GM11168 (cell line): Measurements from ENCODE around the gene ECE1.

Experiments
- in situ Hi-C: fragments of 300-500 bp; cut with MboI; formaldehyde crosslinking; loops from one replicate; pipeline ENCODE4 v1.12.0; 2022; ENCODE audit warnings: low sequenced_read_pairs; ENCODE audit not compliant: unreplicated experiment

The ECE1 gene

GRCh38 chr1:21257431-21258135, 32.7 kb downstream of the ECE1 start:
- in situ Hi-C loops: loop anchor here (5.0 kb wide), 1 partner anchor 110 kb away; no protein-coding TSS in a partner anchor

DNA sequence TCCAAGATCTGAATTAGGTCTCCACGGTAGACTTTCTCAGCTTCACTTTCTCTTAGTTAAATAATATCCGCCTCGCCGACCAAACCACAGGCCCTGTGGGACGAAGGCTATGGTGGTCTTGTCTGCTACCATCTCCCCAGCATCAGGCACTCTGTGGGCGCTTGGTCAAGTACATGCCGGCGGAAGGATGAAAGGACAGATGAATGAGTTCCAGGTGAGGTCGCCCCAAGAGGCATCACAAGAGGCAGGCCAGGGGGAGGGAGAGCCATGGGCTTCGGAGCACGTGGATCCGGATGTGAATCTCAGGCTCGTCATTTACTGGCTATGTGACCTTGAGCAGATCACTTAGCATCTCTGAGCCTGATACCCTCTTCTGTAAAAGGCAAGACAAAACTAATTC, 33.5 kb downstream of the ECE1 start:
- in situ Hi-C loops: loop anchor here (5.0 kb wide), 1 partner anchor 111 kb away; no protein-coding TSS in a partner anchor

- in situ Hi-C loops: loop anchor here (5.0 kb wide), 1 partner anchor 111 kb away; no protein-coding TSS in a partner anchor
Observed at GRCh38 chr1:21255943-21256320, 34.3 kb downstream of the ECE1 start.

DNA sequence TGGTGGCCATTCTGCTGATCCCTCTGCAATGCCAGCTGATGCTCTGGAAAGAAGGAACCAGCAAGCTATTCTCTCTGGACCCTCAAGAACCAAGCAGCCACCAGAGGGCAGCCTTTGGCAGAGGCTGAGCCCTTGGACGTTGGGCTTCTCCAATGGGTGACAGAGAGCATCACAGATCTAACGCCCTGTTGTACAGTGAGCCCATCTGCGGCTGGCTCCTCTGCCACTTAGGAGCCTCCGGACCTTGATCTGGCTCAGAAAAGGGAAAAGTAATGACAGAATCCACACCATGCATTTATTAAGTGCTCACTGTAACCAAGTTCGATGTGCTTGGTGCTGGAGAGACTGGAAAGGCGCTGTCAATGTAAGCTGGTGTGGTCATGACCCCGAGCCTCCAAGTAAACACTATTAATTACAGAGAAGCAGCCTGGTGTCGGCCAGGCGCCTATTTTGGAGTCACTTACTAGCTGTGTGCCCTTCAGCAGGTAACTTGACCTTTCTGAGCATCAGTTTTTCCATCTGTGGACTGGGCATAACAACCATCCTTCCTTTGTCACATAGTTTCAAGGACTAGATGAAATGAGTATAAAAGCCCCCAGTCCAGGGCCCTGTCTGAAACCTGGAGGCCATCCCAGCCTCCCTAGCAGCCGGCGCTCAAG, 34.9 kb downstream of the ECE1 start:
- in situ Hi-C loops: loop anchor here (5.0 kb wide), 1 partner anchor 112 kb away; no protein-coding TSS in a partner anchor

- in situ Hi-C loops: no loop called here
Observed at GRCh38 chr1:21254335-21254951, 35.8 kb downstream of the ECE1 start.

DNA sequence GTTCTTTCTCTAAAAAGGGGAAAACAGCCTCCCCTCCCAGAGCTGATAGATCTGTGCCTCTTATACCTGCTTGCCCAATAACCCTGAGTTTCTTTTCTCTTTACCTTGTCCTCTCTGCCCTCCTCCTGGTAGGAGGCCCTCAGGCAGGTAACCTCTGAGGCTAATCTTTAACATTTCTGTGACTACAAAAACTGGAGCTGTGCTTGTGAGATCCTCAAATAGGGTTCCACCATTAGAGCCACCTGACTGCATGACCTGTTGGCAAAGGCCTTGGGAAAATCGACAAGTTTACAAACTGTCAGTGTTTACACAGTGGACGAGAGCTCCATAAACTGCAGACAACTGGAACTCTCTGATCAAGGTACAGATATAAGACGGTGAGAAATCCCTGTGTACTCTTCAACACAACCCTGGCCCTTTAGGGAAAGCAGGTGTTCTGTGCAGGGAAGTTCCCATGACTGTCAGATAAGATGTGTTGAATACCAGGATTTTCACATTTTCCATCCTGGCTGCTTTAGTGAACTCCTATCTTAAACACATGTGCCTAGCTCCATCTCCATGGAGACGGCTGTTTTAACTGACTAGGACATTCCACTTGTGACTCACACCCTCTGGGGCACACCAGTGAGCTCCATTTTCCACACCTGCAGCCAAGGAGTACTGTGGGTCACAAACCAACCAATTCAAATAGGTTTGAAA, 38.3 kb downstream of the ECE1 start:
- in situ Hi-C loops: no loop called here

GRCh38 chr1:21249940-21250493, 40.2 kb downstream of the ECE1 start:
- in situ Hi-C loops: loop anchor here (25.0 kb wide), 2 partner anchors 387 to 687 kb away; partner anchors contain the start of gene HSPG2

DNA sequence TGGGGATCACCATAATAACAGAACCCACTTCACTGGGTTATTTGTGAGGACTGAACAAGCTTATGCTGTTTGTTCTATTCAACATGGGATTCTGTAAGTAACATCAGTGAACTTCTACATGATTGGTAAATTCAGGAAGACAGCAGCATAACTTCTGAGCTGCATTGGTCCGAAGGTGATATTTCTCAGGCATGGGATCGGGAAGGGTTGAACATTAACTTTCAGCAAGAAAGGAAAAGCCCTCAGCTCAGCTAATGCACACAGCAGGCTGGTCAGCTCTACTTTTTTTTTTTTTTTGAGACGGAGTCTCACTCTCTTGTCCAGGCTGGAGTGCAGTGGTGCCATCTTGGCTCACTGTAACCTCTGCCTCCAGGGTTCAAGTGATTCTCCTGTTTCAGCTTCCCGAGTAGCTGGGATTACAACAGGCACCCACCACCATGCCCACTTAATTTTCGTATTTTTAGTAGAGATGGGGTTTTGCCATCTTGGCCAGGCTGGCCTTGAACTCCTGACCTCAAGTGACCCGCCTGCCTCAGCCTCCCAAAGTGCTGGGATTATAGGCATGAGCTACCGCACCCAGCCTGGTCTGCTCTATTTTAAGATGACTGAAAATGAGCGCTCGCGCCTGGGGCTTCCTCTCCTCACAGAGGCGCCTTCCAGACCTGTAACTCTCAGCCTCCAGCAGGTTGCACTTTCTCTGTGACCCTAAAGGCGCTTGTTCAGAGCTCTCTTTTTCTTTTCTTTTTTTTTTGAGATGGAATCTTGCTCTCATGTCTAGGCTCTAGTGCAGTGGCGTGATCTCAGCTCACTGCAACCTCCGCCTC, 42.2 kb downstream of the ECE1 start:
- in situ Hi-C loops: loop anchor here (25.0 kb wide), 2 partner anchors 389 to 689 kb away; partner anchors contain the start of gene HSPG2

DNA sequence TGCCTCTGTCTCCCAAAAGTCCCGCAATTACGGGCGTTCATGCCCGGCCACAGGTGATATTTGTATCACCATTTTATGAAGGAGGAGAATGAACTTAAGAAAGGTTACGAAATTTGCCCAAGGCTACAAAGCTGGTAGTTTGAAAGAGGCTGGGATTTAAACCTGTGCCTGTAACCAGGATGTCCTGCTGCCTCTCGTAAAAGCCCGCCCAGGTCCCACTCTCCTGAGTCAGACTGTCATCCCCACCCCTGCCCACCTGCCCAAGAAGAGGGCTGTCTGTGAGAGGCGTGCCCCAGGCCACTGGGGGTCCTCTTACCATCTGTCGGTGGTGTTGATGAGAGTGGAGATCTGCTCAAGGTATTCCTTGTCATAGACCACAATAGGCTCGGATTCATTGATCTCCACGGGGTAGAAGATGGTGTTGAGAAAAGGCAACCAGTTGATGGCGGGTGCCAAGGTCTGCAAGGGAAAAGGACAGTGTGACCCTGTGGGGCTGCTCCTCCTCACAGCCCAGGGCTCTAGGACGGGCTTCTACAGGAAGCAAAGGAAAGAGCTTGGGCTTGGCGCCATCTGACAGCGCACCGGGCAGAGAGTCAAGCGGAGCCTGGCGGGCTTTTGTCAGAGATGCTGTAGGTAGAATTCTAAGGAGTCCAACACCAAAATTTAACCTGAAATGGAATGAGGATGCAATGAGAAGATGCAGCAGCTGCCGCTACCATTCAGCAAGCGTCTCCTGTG, 43.2 kb downstream of the ECE1 start:
- in situ Hi-C loops: loop anchor here (25.0 kb wide), 2 partner anchors 390 to 690 kb away; partner anchors contain the start of gene HSPG2

DNA sequence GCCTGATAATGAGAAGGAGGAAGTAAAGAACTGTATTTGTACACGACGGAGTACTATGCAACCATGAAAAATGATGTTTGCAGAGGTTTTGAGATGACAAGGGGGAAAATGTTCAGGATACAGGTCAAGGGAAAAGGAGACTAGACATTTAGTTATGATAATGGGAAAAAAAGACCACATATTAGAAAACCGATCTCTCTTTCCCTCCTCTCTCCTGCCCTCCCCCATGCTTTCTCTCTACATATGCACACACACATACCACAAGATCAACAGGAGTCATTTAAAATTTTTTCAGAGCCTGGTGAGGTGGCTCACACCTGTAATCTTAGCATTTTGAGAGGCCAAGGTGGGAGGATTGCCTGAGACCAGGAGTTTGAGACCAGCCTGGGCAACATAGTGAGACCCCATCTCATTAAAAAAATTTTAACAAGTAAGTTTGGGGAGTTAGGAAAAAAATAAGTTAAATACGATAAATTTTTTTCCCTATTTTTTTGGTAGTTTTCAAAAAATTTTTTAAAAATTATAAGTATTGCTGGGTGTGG, 44.5 kb downstream of the ECE1 start:
- in situ Hi-C loops: loop anchor here (25.0 kb wide), 2 partner anchors 392 to 692 kb away; partner anchors contain the start of gene HSPG2

DNA sequence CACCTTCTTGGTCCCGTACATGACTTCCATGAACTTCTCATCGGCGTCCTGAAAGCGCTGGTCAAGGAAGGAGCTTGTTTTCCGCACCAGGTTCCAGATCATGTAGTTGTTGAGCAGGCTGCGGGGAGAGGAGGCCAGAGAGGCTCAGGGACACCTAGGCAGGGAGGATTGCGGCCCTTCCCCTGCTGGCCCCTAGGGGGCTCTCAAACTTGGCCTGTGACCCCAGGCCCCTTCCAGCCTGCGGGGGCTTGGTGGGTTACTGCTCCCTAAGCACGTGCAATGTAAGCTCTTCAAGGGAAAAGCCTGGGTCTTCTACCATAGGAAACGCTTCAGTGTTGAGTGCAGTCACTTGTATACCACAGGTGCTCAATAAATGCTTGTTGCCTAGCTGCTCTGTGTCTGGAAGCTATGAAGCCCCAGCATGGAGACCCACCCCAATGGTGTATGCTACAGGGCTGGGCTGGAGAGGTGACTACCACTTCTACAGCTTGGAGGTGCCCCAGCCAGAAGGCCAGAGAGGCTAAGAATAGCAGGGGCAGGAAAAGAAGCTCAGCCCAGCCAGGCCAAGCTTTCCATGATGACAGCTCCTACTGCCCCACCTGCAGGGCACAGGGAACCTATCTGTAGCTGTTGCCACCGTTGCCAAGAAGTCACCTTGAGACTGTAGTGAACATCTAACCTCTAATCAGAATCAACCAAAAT, 45.1 kb downstream of the ECE1 start:
- in situ Hi-C loops: loop anchor here (25.0 kb wide), 2 partner anchors 392 to 692 kb away; partner anchors contain the start of gene HSPG2

DNA sequence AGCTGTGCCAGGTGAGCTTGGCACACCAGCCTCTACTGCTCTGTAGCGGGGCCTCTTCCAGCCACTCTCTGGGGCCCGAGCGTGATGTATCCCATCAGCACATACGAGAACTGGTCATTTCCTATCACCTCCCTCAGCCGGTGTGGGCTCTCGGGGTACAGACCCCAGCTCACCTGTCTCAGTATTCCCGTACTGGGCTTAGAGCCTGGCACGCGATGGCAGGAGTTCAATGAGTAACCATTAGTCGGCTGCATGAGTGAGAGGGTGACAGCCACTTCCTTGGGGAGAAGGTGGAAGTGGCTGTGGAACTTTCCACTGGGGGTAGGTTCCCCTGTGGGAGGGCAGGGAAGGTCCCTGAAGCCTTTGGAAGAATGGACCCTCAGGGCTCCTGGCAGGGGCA, 46.1 kb downstream of the ECE1 start:
- in situ Hi-C loops: loop anchor here (25.0 kb wide), 2 partner anchors 393 to 693 kb away; partner anchors contain the start of gene HSPG2

DNA sequence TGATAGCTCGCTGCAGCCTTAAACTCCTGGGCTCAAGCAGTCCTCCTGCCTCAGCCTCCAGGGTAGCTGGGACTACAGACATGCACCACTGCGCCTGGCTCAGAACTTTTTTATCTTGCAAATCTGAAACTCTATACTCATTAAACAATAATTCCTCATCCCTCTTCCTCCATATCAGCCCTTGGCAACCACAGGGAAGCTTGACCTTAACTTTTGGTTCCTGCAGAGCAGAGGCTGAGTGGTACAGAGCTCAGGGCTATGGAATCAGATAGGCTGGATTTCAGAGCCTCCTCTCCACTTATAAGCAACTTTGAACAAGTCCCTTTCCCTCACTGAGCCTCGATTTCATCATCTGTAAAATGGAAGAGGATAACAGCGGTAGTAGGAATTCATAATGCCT, 47.4 kb downstream of the ECE1 start:
- in situ Hi-C loops: loop anchor here (25.0 kb wide), 2 partner anchors 394 to 694 kb away; partner anchors contain the start of gene HSPG2

- in situ Hi-C loops: loop anchor here (25.0 kb wide), 2 partner anchors 395 to 695 kb away; partner anchors contain the start of gene HSPG2
Observed at GRCh38 chr1:21241771-21242581, 48.3 kb downstream of the ECE1 start.

DNA sequence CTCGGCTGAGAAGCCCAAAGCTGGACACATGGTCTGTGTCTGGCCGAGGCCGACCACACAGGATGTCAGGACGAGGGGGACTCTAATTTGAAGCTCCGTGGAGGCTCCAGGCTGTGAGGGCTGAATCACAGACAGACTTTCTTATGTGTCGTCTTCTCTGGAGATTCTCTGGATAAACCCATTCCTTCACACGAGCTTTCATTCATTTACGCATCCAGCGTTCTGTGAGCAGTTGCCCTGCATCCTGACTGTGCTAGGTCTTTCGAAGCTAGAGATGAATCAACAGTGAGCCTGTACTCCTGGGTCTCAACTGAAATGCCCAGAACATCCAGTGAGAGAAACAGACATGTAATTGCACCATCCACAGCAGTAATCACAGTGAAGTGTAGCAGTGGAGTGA, 49.6 kb downstream of the ECE1 start:
- in situ Hi-C loops: loop anchor here (25.0 kb wide), 2 partner anchors 397 to 697 kb away; partner anchors contain the start of gene HSPG2

DNA sequence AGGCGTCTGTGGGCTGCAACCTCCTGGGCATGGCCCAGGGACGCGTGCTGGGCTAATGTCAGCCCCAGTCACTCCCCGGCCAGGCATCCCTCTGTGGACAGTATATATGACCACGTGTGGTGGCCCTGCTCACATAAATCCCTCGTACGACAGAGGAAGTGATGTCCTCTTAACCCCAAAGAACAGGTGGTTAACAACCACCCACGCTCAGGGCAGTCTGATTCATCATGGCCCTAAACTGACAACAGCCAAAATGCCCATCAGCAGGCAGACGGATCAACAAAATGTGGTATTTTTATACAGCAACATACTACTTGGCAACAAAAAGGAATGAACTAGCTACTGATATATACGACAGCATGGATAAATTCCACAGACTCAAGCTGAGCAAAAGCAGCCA, 51.0 kb downstream of the ECE1 start:
- in situ Hi-C loops: loop anchor here (25.0 kb wide), 2 partner anchors 398 to 698 kb away; partner anchors contain the start of gene HSPG2
